ENCODE measurements around the gene DIAPH2. TPM values are rescaled to one million over a fixed set of nuclear protein-coding genes. Genes with fewer than 3 reads are reported as not detected.

DIAPH2 gene
- total RNA-seq, 4 donors from 2014 or later, result 41.8 to 64.5 (median 54.5) TPM

DNA sequence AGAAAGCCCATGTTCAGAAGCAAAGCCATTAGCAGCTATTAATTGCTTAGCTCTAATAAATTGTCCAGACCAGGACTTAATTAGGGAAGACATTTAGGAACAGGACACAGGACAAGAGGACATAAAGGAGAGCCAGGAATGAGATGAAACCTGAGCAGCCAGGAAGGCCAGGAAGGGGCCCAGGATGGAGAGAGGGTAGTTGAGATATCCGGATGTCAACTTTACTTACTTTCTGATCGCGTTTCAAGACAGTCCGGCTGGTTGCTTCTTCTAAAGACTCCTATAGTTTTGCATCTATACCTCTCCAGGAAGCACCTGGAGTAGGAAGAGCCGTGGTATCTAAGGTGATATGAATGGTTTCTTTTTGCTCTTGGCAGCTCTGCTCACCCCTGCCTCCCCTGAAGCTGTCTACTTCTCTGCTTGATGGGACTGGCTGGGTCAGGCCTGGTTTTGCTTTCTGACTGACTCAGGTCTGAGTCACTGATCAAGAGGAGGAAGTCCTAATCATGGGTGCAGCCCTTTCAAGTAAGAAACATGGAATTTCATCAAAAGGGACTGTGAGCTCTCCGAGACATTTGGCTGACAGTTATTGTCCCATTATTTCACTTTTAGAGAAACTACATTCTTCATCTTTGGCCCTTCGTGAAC is 932.4 kb downstream of the DIAPH2 start:
- H3K4me3 ChIP-seq, result no peak overlapping the region
- 79% methylated on average over 7 of the region's 7 CpGs for WGBS
- H3K27me3 ChIP-seq, result no peaks in the 10 kb centered on the region
- intact Hi-C loops (cut with DNase I), result no loop called here
- TF ChIP-seq, protein P1, sequence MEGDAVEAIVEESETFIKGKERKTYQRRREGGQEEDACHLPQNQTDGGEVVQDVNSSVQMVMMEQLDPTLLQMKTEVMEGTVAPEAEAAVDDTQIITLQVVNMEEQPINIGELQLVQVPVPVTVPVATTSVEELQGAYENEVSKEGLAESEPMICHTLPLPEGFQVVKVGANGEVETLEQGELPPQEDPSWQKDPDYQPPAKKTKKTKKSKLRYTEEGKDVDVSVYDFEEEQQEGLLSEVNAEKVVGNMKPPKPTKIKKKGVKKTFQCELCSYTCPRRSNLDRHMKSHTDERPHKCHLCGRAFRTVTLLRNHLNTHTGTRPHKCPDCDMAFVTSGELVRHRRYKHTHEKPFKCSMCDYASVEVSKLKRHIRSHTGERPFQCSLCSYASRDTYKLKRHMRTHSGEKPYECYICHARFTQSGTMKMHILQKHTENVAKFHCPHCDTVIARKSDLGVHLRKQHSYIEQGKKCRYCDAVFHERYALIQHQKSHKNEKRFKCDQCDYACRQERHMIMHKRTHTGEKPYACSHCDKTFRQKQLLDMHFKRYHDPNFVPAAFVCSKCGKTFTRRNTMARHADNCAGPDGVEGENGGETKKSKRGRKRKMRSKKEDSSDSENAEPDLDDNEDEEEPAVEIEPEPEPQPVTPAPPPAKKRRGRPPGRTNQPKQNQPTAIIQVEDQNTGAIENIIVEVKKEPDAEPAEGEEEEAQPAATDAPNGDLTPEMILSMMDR (IDR thresholded peaks at IDR 0.05), result no peak
- TF ChIP-seq POLR2A (IDR thresholded peaks at IDR 0.05; ENCODE audit: low read depth), result no peak
- no peak for TF ChIP-seq POLR2AphosphoS5 (IDR thresholded peaks at IDR 0.05)
- no peak for TF ChIP-seq EP300 (IDR thresholded peaks at IDR 0.05)
- DNase-seq (ENCODE audit: extremely low spot score), result no peak
- H3K4me1 ChIP-seq, result no peaks in the 10 kb centered on the region
- no peak overlapping the region for H3K27ac ChIP-seq (replicated peaks in 1 of 4)
- no peaks in the 10 kb centered on the region for H3K9me3 ChIP-seq
- no peaks in the 10 kb centered on the region for H3K36me3 ChIP-seq

GRCh38 chrX:97619499-97619898 is 934.9 kb downstream of the DIAPH2 start:
- no peak for DNase-seq (ENCODE audit: extremely low spot score)
- no peaks in the 10 kb centered on the region for H3K27me3 ChIP-seq
- H3K4me1 ChIP-seq, result no peaks in the 10 kb centered on the region
- H3K4me3 ChIP-seq, result no peak overlapping the region
- intact Hi-C loops (cut with DNase I), result no loop called here
- H3K27ac ChIP-seq (replicated peaks in 1 of 4), result no peak overlapping the region
- 96% methylated on average over 2 of the region's 2 CpGs for WGBS
- TF ChIP-seq EP300 (IDR thresholded peaks at IDR 0.05), result no peak
- no peak for TF ChIP-seq POLR2AphosphoS5 (IDR thresholded peaks at IDR 0.05)
- TF ChIP-seq, protein P1 (IDR thresholded peaks at IDR 0.05), result no peak
- TF ChIP-seq POLR2A (IDR thresholded peaks at IDR 0.05; ENCODE audit: low read depth), result no peak
- no peaks in the 10 kb centered on the region for H3K36me3 ChIP-seq
- no peaks in the 10 kb centered on the region for H3K9me3 ChIP-seq

DNA sequence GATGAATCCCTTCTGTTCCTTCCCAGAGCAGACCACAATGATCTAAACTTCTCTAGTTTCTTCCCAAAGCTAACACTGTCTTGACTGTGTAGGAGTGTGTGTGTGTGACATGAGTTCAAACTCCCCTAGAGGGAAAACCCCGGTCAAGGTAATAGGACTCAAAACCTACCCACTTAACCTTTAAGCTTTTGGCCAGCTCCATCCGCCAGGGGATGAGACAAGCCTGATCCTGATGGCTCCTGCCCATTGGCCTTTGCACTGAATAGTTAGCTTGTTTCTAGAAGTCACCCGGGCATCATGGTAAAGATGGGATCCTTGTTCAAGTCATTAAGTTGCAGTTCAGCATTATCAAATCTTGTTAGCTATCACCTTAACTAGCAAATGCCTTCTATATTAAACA is 937.5 kb downstream of the DIAPH2 start:
- H3K36me3 ChIP-seq, result no peaks in the 10 kb centered on the region
- intact Hi-C loops (cut with DNase I), result no loop called here

DNA sequence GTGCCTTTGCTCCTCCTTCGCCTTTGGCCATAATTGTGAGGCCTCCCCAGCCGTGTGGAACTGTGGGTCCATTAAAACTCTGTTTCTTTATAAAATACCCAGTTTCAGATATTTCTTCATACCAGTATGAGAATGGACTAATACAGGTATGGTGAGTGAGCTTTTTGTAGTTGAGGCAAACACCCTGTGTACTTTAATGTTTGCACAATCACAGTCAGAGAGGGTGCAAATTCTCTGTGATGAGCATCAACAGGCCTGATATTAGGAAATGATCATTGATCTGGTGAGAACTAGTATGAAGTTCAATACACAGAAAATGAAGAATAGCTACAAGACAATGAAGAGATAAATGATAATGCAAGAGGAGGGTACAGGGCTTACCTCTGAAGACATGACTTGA is 943.7 kb downstream of the DIAPH2 start:
- TF ChIP-seq, protein P1 (IDR thresholded peaks at IDR 0.05), result no peak
- TF ChIP-seq EP300 (IDR thresholded peaks at IDR 0.05) (no peak), POLR2A (IDR thresholded peaks at IDR 0.05; ENCODE audit: low read depth) (no peak), POLR2AphosphoS5 (IDR thresholded peaks at IDR 0.05) (no peak)
- intact Hi-C loops (cut with DNase I), result no loop called here
- Histone ChIP-seq H3K9me3 (no peaks in the 10 kb centered on the region), H3K27ac (replicated peaks in 1 of 4) (no peak overlapping the region), H3K27me3 (no peaks in the 10 kb centered on the region), H3K4me3 (no peak overlapping the region), H3K36me3 (no peaks in the 10 kb centered on the region), H3K4me1 (no peaks in the 10 kb centered on the region)
- no peak for DNase-seq (ENCODE audit: extremely low spot score)
- 75% methylated on average over 2 of the region's 2 CpGs for WGBS

More for the DNA sequence above, 937.5 kb downstream of the DIAPH2 start:
- 84% methylated on average over 3 of the region's 3 CpGs for whole genome bisulfite sequencing
- DNase-seq (ENCODE audit: extremely low spot score), result no peak
- TF ChIP-seq EP300 (IDR thresholded peaks at IDR 0.05) (no peak), POLR2A (IDR thresholded peaks at IDR 0.05; ENCODE audit: low read depth) (no peak), POLR2AphosphoS5 (IDR thresholded peaks at IDR 0.05) (no peak)
- TF ChIP-seq, protein P1 (IDR thresholded peaks at IDR 0.05), result no peak
- Histone ChIP-seq H3K27ac (replicated peaks in 1 of 4) (no peak overlapping the region), H3K27me3 (no peaks in the 10 kb centered on the region), H3K4me1 (no peaks in the 10 kb centered on the region), H3K9me3 (no peaks in the 10 kb centered on the region), H3K4me3 (no peak overlapping the region)

Data from esophagus muscularis mucosa (tissue), 4 donors.